ENCODE results near the gene GRIA1.

GRCh38 chr5:153756540-153756939 lies 266.1 kb downstream of the GRIA1 start:
- TF ChIP-seq, protein P1, sequence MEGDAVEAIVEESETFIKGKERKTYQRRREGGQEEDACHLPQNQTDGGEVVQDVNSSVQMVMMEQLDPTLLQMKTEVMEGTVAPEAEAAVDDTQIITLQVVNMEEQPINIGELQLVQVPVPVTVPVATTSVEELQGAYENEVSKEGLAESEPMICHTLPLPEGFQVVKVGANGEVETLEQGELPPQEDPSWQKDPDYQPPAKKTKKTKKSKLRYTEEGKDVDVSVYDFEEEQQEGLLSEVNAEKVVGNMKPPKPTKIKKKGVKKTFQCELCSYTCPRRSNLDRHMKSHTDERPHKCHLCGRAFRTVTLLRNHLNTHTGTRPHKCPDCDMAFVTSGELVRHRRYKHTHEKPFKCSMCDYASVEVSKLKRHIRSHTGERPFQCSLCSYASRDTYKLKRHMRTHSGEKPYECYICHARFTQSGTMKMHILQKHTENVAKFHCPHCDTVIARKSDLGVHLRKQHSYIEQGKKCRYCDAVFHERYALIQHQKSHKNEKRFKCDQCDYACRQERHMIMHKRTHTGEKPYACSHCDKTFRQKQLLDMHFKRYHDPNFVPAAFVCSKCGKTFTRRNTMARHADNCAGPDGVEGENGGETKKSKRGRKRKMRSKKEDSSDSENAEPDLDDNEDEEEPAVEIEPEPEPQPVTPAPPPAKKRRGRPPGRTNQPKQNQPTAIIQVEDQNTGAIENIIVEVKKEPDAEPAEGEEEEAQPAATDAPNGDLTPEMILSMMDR (IDR thresholded peaks at IDR 0.05), result no peak
- no peak for TF ChIP-seq POLR2AphosphoS5 (IDR thresholded peaks at IDR 0.05)
- no peak for TF ChIP-seq EP300 (IDR thresholded peaks at IDR 0.05)
- no peak for TF ChIP-seq POLR2A (IDR thresholded peaks at IDR 0.05)

Data from gastroesophageal sphincter (tissue), 3 donors.